GM19351 (cell line): Measurements from ENCODE around the gene CD72.

Source experiments
- ATAC-seq: cut with Tn5 transposase; IDR thresholded peaks from one replicate; pipeline ENCODE4 v1.9.1; 2021; ENCODE audit warnings: mild to moderate bottlenecking, moderate library complexity; ENCODE audit not compliant: unreplicated experiment

Gene CD72

DNA sequence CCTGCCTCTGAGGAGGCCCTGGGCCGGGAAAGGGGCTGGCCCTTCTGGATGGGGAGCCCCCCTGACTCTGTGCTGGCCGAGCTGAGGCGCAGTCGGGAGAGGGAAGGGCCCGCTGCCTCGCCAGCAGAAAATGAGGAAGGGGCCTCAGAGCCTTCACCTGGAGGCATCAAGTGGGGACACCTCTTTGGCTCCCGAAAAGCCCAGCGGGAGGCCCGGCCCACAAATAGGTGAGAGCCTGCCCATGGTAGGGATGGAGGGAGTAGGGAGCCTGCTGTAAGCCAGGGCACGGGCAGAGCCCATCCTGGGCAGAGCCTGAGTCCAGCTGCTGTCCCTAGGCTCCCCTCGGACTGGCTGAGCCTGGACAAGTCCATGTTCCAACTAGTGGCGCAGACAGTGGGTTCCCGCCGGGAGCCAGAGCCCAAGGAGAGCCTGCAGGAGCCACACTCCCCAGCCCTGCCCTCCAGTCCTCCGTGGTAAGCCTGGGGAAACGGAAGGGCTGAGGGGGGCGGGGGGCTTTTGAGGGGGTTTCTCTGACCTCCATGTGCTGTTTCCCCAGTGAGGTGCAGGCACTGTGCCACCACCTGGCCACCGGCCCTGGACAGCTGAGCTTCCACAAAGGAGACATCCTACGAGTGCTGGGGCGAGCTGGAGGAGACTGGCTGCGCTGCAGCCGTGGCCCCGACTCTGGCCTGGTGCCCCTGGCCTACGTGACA, 57.4 kb downstream of the CD72 start:
- ATAC-seq: no peak
